OCI-LY1 (cell line): ENCODE measurements around the gene ARAP1.

Experiments used
- H2AFZ ChIP-seq: fragments of 200-600 bp; sonication (generic), shearing (Covaris generic); 2 replicates; pipeline ENCODE4 v1.6.0; 2014; ENCODE audit warnings: antibody characterized with exemption, mild to moderate bottlenecking, low read length
- H3F3A ChIP-seq: fragments of 200-600 bp; sonication (generic), shearing (Covaris generic); 2 replicates; pipeline ENCODE4 v1.6.0; 2014; ENCODE audit warnings: mild to moderate bottlenecking, antibody characterized with exemption, low read length, moderate library complexity; ENCODE audit not compliant: insufficient read depth
- H3K27ac ChIP-seq: fragments of 200-600 bp; sonication (generic); 2 replicates; pipeline ENCODE4 v1.5.1; 2014; ENCODE audit warnings: low read length, mixed run types, mild to moderate bottlenecking, low read depth; ENCODE audit not compliant: poor library complexity, severe bottlenecking
- H3K27me3 ChIP-seq: fragments of 200-600 bp; sonication (generic); 2 replicates; pipeline ENCODE4 v1.6.0; 2014; ENCODE audit warnings: antibody characterized with exemption, mild to moderate bottlenecking, low read length, moderate library complexity; ENCODE audit not compliant: insufficient read depth
- H3K36me3 ChIP-seq: fragments of 200-600 bp; sonication (generic); 2 replicates; pipeline ENCODE4 v1.6.1; 2014; ENCODE audit warnings: mild to moderate bottlenecking, antibody characterized with exemption, low read length, moderate library complexity, mixed read lengths; ENCODE audit not compliant: insufficient read depth
- H3K4me1 ChIP-seq: fragments of 200-600 bp; sonication (generic); 2 replicates; pipeline ENCODE4 v1.5.1; 2014; ENCODE audit warnings: mild to moderate bottlenecking, low read length, moderate library complexity; ENCODE audit not compliant: insufficient read depth, severe bottlenecking
- H3K4me2 ChIP-seq: fragments of 200-600 bp; sonication (generic), shearing (Covaris generic); 2 replicates; pipeline ENCODE4 v1.6.1; 2014; ENCODE audit warnings: low read length
- H3K4me3 ChIP-seq: fragments of 200-600 bp; sonication (generic); 2 replicates; pipeline ENCODE4 v1.5.1; 2014; ENCODE audit warnings: low read length, low read depth, mild to moderate bottlenecking, mixed read lengths; ENCODE audit not compliant: poor library complexity, severe bottlenecking
- H3K79me2 ChIP-seq: fragments of 200-600 bp; shearing (Covaris generic); 2 replicates; pipeline ENCODE4 v1.6.1; 2016; ENCODE audit warnings: mixed run types, low read length, mixed read lengths; ENCODE audit not compliant: insufficient read depth
- H3K9ac ChIP-seq: fragments of 200-600 bp; sonication (generic), shearing (Covaris generic); 2 replicates; pipeline ENCODE4 v1.6.1; 2014; ENCODE audit warnings: mild to moderate bottlenecking, low read length, mixed read lengths
- H3K9me2 ChIP-seq: fragments of 200-600 bp; sonication (generic), shearing (Covaris generic); 2 replicates; pipeline ENCODE4 v1.6.1; 2014; ENCODE audit warnings: low read depth, mild to moderate bottlenecking, low read length, mixed read lengths
- H3K9me3 ChIP-seq: fragments of 200-600 bp; shearing (Covaris generic); 2 replicates; pipeline ENCODE4 v1.6.1; 2014; ENCODE audit warnings: low read length, mixed read lengths
- H4K20me1 ChIP-seq: fragments of 200-600 bp; sonication (generic), shearing (Covaris generic); 2 replicates; pipeline ENCODE4 v1.6.0; 2016; ENCODE audit warnings: mild to moderate bottlenecking, low read length; ENCODE audit not compliant: insufficient read depth
- EZH2 ChIP-seq: fragments of 200-600 bp; sonication (generic), shearing (Covaris generic); IDR thresholded peaks from 2 replicates; pipeline ENCODE4 v1.8.0; 2017; ENCODE audit warnings: borderline replicate concordance, mixed run types, mild to moderate bottlenecking, antibody characterized with exemption, low read length, moderate library complexity, mixed read lengths
- TF ChIP-seq, protein P1 (sequence below): fragments of 200-600 bp; sonication (generic), shearing (Covaris generic); IDR thresholded peaks from 2 replicates; pipeline ENCODE4 v1.5.1; 2017; ENCODE audit warnings: mild to moderate bottlenecking, antibody characterized with exemption, low read length, moderate library complexity, mixed read lengths

ARAP1 gene

DNA sequence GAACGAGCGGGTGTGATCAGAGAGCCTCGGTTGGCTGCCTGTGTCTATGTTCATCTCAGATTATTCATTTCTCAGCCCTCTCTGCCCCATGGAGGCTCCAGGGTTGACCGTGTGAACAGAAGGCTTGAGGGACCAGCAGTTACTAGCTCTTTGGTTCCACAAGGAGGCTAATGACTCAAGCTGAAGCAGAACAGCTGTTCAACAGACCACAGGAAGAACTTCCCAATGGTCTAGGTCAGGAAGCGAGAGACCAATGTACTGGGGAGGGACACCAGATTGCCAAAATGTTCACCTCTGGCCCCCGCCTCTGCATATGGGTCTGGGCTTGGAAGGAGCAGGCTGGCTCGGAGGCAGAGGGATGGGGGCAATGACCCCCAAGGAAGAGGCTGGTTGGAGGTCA is 63.3 kb downstream of the ARAP1 start:
- Histone ChIP-seq H3K27me3 (no peaks in the 10 kb centered on the region), H3K9me2 (no peaks in the 10 kb centered on the region), H3K9me3 (no peaks in the 10 kb centered on the region), H3K4me3 (no peak overlapping the region), H3K36me3 (peaks cover 51% of the 10 kb centered on the region), H3K4me2 (no peak overlapping the region), H2AFZ (no peak overlapping the region), H3K9ac (no peak overlapping the region), H3K79me2 (no peaks in the 10 kb centered on the region), H4K20me1 (no peaks in the 10 kb centered on the region), H3F3A (no peaks in the 10 kb centered on the region), H3K4me1 (no peaks in the 10 kb centered on the region), H3K27ac (no peak overlapping the region)
- TF ChIP-seq, protein P1, sequence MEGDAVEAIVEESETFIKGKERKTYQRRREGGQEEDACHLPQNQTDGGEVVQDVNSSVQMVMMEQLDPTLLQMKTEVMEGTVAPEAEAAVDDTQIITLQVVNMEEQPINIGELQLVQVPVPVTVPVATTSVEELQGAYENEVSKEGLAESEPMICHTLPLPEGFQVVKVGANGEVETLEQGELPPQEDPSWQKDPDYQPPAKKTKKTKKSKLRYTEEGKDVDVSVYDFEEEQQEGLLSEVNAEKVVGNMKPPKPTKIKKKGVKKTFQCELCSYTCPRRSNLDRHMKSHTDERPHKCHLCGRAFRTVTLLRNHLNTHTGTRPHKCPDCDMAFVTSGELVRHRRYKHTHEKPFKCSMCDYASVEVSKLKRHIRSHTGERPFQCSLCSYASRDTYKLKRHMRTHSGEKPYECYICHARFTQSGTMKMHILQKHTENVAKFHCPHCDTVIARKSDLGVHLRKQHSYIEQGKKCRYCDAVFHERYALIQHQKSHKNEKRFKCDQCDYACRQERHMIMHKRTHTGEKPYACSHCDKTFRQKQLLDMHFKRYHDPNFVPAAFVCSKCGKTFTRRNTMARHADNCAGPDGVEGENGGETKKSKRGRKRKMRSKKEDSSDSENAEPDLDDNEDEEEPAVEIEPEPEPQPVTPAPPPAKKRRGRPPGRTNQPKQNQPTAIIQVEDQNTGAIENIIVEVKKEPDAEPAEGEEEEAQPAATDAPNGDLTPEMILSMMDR: no peak
- TF ChIP-seq EZH2: no peak

DNA sequence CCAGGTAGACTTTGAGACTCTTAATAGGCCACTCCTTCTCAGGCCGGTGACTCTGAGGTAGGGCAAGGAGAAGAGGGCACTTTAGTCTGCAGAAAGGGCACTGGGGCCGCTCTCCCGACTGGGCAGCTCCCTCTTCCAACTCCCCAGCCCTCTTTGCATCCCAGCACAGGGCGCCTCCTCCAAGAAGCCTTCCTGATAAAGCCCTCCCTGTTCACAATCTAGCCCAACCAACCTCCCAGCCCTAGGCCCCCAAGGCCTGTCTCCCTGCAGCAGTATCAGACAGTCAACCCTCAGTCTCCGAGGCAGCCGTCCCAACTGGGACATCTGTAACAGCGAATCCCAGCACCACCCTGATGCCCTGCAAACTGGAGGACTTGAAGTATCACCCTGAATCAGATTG is 63.7 kb downstream of the ARAP1 start:
- no peaks in the 10 kb centered on the region for H3K9me3 ChIP-seq
- H3K36me3 ChIP-seq: peaks cover 48% of the 10 kb centered on the region
- no peaks in the 10 kb centered on the region for H3K27me3 ChIP-seq
- no peaks in the 10 kb centered on the region for H3K4me1 ChIP-seq
- H3K79me2 ChIP-seq: no peaks in the 10 kb centered on the region
- H3K4me3 ChIP-seq: no peak overlapping the region
- no peak overlapping the region for H3K4me2 ChIP-seq
- TF ChIP-seq, protein P1: no peak
- TF ChIP-seq EZH2: no peak
- H3K9ac ChIP-seq: no peak overlapping the region
- no peaks in the 10 kb centered on the region for H3F3A ChIP-seq
- no peak overlapping the region for H3K27ac ChIP-seq
- H4K20me1 ChIP-seq: no peaks in the 10 kb centered on the region
- H3K9me2 ChIP-seq: no peaks in the 10 kb centered on the region
- H2AFZ ChIP-seq: no peak overlapping the region

DNA sequence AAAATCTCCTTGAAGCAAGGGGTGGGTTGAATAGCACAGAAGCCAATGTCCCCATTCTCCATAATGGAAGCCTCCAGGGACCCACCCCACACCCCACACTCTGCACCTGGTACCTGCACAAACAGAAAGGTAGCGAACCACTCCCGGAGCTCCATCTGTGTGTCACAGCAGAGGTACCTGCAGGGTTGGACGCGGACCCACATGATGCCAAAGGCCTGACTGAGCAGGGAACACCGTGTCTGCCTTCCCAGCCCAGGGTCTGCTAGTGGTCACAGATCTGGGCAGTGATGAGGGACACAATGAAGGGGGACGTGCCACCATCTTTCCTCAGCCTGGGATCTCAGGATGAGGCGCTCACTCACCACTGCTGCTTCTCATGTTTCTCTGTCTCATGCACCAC is 64.9 kb downstream of the ARAP1 start:
- H3F3A ChIP-seq: no peaks in the 10 kb centered on the region
- no peak overlapping the region for H2AFZ ChIP-seq
- TF ChIP-seq, protein P1: no peak
- no peak for TF ChIP-seq EZH2
- no peaks in the 10 kb centered on the region for H3K9me2 ChIP-seq
- H3K79me2 ChIP-seq: no peaks in the 10 kb centered on the region
- no peak overlapping the region for H3K27ac ChIP-seq
- no peaks in the 10 kb centered on the region for H3K27me3 ChIP-seq
- H4K20me1 ChIP-seq: no peaks in the 10 kb centered on the region
- peaks cover 42% of the 10 kb centered on the region for H3K36me3 ChIP-seq
- no peak overlapping the region for H3K9ac ChIP-seq
- no peak overlapping the region for H3K4me3 ChIP-seq
- H3K4me1 ChIP-seq: no peaks in the 10 kb centered on the region
- no peaks in the 10 kb centered on the region for H3K9me3 ChIP-seq
- no peak overlapping the region for H3K4me2 ChIP-seq
